C4-2B (cell line): ENCODE results near the gene GFPT2.

Experiments used
- ZFX ChIP-seq: fragments of 450-650 bp; IDR thresholded peaks from 2 replicates; pipeline ENCODE4 v1.6.1; 2017
- TF ChIP-seq, protein P1 (sequence below): fragments of 450-650 bp; conservative IDR thresholded peaks from 2 replicates; pipeline ENCODE4 v1.5.1; 2017; ENCODE audit warnings: mild to moderate bottlenecking

DNA sequence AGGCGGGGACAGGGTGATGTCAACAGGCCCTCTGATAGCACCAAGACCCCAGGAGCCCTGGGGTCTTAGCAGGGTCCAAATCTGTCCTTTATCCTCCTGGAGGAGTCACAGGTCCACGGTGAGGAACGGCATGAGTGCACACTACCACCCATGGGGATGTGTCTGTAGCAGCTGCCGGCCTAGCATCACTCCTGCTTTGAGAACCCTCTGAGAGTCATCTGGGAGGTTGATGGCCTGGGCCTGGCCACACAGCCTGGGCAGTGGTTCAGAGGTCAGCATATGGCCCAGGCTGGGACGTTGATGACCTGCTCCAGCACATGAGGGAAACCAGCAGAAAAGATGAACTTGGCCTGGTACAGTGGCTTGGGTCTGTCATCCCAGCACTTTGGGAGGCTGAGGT, 1.8 kb upstream of the GFPT2 start:
- TF ChIP-seq, protein P1, sequence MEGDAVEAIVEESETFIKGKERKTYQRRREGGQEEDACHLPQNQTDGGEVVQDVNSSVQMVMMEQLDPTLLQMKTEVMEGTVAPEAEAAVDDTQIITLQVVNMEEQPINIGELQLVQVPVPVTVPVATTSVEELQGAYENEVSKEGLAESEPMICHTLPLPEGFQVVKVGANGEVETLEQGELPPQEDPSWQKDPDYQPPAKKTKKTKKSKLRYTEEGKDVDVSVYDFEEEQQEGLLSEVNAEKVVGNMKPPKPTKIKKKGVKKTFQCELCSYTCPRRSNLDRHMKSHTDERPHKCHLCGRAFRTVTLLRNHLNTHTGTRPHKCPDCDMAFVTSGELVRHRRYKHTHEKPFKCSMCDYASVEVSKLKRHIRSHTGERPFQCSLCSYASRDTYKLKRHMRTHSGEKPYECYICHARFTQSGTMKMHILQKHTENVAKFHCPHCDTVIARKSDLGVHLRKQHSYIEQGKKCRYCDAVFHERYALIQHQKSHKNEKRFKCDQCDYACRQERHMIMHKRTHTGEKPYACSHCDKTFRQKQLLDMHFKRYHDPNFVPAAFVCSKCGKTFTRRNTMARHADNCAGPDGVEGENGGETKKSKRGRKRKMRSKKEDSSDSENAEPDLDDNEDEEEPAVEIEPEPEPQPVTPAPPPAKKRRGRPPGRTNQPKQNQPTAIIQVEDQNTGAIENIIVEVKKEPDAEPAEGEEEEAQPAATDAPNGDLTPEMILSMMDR, result no peak
- no peak for TF ChIP-seq ZFX
